PC-3 (cell line): ENCODE measurements around the gene TCEANC2.

ENCODE experiments used
- EZH2 ChIP-seq: fragments of 300-600 bp; sonication (generic); IDR thresholded peaks from one replicate; pipeline ENCODE4 v1.6.1; 2017; ENCODE audit warnings: antibody characterized with exemption, mild to moderate bottlenecking, low read length; ENCODE audit not compliant: unreplicated experiment
- EZH2phosphoT487 ChIP-seq: fragments of 300-600 bp; sonication (generic); IDR thresholded peaks from 2 replicates; pipeline ENCODE4 v1.6.1; 2018; ENCODE audit warnings: mild to moderate bottlenecking, antibody characterized with exemption, low read length, borderline replicate concordance
- TF ChIP-seq, protein P1 (sequence below): fragments of 300-600 bp; sonication (generic); conservative IDR thresholded peaks from 2 replicates; pipeline ENCODE4 v1.5.1; 2017; ENCODE audit warnings: antibody characterized with exemption, low read depth, mild to moderate bottlenecking, low read length

DNA sequence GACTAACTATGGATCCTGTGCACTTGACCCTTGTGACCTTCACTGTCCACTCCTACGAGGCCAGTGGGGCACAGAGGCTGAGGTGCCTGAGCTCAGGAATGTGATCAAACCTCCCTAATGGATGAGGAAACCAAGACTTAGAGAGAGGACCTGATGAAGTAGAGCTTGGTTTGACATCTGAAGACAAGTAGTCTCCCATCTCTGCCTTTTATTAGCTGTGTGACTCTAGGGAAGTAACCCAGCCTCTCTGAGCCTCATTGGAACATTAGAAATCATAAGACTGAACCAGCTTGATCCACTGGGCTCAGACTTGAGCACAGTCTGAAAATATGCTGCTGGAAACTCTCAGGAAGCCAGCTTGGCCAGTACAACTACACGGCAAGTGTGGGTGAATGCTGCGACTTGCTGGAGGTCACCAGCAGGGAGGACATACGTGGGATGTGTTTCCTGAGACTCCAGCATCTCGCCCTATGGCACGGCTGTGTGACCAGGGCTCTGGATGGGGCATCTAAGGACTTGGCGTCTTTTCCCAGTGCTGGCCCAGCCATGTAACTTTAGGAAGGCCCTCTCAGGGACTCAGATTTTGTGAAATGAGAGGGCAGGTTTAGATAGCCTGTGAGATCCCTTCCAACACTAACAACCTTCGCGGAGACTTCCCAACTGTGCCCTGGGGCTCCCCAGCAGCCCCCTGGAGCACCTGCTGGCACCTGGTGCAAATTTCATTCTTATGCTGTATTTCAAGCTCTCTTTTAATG, 88.9 kb downstream of the TCEANC2 start:
- TF ChIP-seq, protein P1, sequence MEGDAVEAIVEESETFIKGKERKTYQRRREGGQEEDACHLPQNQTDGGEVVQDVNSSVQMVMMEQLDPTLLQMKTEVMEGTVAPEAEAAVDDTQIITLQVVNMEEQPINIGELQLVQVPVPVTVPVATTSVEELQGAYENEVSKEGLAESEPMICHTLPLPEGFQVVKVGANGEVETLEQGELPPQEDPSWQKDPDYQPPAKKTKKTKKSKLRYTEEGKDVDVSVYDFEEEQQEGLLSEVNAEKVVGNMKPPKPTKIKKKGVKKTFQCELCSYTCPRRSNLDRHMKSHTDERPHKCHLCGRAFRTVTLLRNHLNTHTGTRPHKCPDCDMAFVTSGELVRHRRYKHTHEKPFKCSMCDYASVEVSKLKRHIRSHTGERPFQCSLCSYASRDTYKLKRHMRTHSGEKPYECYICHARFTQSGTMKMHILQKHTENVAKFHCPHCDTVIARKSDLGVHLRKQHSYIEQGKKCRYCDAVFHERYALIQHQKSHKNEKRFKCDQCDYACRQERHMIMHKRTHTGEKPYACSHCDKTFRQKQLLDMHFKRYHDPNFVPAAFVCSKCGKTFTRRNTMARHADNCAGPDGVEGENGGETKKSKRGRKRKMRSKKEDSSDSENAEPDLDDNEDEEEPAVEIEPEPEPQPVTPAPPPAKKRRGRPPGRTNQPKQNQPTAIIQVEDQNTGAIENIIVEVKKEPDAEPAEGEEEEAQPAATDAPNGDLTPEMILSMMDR = no peak
- TF ChIP-seq EZH2phosphoT487 = no peak
- TF ChIP-seq EZH2 = no peak
